H1 (cell line): ENCODE measurements around the gene TNNI2.

ENCODE experiments used
- EP300 ChIP-seq, 2 experiments: IDR thresholded peaks; 1 replicate in 1 of 2; 2 replicates in 1 of 2; pipeline ENCODE4 v1.6.1; 2011 to 2012; ENCODE audit warnings: low read depth in 2 of 2, low read length in 2 of 2, mild to moderate bottlenecking in 2 of 2, borderline replicate concordance in 1 of 2, inconsistent platforms in 1 of 2, moderate library complexity in 1 of 2
- EZH2 ChIP-seq: fragments of 200-600 bp; sonication (generic); IDR thresholded peaks from 2 replicates; pipeline ENCODE4 v1.7.1; 2012; ENCODE audit warnings: low read depth, mild to moderate bottlenecking, moderate library complexity, low read length, inconsistent platforms; ENCODE audit not compliant: severe bottlenecking
- POLR2AphosphoS5 ChIP-seq: IDR thresholded peaks from 2 replicates; pipeline ENCODE4 v1.6.1; 2011; ENCODE audit warnings: low read depth, low read length
- SRF ChIP-seq: IDR thresholded peaks from 2 replicates; pipeline ENCODE4 v1.6.1; 2011; ENCODE audit warnings: mild to moderate bottlenecking, low read depth, low read length, moderate library complexity
- TBP ChIP-seq: IDR thresholded peaks from 2 replicates; pipeline ENCODE4 v1.6.1; 2011; ENCODE audit warnings: low read depth, low read length, improper control_type of control experiment
- TF ChIP-seq, protein P1 (sequence below), 3 experiments: IDR thresholded peaks; 1 replicate in 2 of 3; 2 replicates in 1 of 3; pipeline versions ENCODE4 v1.5.1 to v1.6.1; 2011; ENCODE audit warnings: low read length in 3 of 3, mild to moderate bottlenecking in 3 of 3, inconsistent platforms in 2 of 3, low read depth in 1 of 3, moderate library complexity in 1 of 3; ENCODE audit not compliant: insufficient read depth in 1 of 3; ENCODE audit errors: control extremely low read depth in 1 of 3

DNA sequence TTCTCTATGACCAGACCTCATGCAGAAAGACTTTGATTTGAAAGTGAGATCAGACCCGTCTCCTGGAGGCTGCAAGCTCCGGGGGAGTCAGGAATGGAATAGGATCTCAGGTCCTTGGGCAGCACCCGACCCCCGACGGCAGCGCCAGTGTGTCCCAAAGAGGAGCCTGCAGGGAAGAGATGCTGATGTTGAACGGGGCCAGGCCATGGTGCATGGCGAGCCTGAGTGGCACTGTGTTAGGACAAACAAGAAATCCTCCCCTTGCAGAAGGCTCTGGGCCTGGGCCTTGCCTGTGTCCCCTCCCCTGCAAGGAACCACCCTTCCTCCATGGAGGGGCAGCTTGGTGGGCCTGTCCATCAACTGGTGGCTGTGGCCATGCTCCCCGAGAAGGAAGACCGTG, 24.1 kb upstream of the TNNI2 start:
- TF ChIP-seq TBP = no peak
- no peak for TF ChIP-seq POLR2AphosphoS5
- TF ChIP-seq, protein P1, sequence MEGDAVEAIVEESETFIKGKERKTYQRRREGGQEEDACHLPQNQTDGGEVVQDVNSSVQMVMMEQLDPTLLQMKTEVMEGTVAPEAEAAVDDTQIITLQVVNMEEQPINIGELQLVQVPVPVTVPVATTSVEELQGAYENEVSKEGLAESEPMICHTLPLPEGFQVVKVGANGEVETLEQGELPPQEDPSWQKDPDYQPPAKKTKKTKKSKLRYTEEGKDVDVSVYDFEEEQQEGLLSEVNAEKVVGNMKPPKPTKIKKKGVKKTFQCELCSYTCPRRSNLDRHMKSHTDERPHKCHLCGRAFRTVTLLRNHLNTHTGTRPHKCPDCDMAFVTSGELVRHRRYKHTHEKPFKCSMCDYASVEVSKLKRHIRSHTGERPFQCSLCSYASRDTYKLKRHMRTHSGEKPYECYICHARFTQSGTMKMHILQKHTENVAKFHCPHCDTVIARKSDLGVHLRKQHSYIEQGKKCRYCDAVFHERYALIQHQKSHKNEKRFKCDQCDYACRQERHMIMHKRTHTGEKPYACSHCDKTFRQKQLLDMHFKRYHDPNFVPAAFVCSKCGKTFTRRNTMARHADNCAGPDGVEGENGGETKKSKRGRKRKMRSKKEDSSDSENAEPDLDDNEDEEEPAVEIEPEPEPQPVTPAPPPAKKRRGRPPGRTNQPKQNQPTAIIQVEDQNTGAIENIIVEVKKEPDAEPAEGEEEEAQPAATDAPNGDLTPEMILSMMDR (IDR thresholded peaks at IDR 0.05; ENCODE audit: control extremely low read depth in 1 of 3, insufficient read depth in 1 of 3, low read depth in 1 of 3, low read length in 3 of 3) = no peak
- no peak for TF ChIP-seq EP300 (IDR thresholded peaks at IDR 0.05; ENCODE audit: borderline replicate concordance in 1 of 2, low read depth in 2 of 2, low read length in 2 of 2)
- TF ChIP-seq EZH2 = no peak
- no peak for TF ChIP-seq SRF
